HCT116 (cell line): ENCODE measurements around the gene KIF1A. TPM values are rescaled to one million over a fixed set of nuclear protein-coding genes. Genes with fewer than 3 reads are reported as not detected.

ENCODE experiments used
- ATAC-seq: fragments of 200-7000 bp; cut with Tn5 transposase; 2 replicates; pipeline ENCODE4 v1.9.1; 2020; ENCODE audit warnings: mild to moderate bottlenecking, moderate library complexity
- BruUV-seq: library from RNA; stranded (reverse); fragments of 400-500 nt; replicated peaks from 2 replicates; lab custom pipeline; 2021; lab: Mats Ljungman, UMichigan
- CTCF ChIA-PET: fragments of 300-600 bp; sonication (Branson Sonifier 250); formaldehyde crosslinking; loops from one replicate; lab custom pipeline; 2021; ENCODE audit warnings: antibody characterized with exemption; lab: Charles Lee
- POLR2A ChIA-PET: fragments of 300-600, 350-600 bp; sonication (Branson Sonifier 250); formaldehyde crosslinking; loops from one replicate; lab custom pipeline; 2021; ENCODE audit warnings: antibody characterized with exemption; lab: Charles Lee
- RAD21 ChIA-PET, 2 experiments: fragments of 300-600 bp; sonication (Branson Sonifier 250); formaldehyde crosslinking; loops; one replicate each; lab custom pipeline; 2023; ENCODE audit warnings: low total read pairs in 2 of 2; ENCODE audit not compliant: uncharacterized antibody in 2 of 2, unreplicated experiment in 2 of 2, low non-redundant PET in 1 of 2; lab: Charles Lee
- DNase-seq: peaks from one replicate; pipeline ENCODE4 v3.0.0-alpha.2; 2010; ENCODE audit warnings: low read depth, low spot score
- H2AFZ ChIP-seq: fragments of 200-600 bp; shearing (Covaris generic), sonication (generic); 2 replicates; pipeline ENCODE4 v1.6.1; 2017; ENCODE audit warnings: low read depth, mixed run types, mixed read lengths, antibody characterized with exemption, low read length; ENCODE audit not compliant: poor library complexity, severe bottlenecking
- H3K27ac ChIP-seq: 2 replicates; pipeline ENCODE4 v1.5.1; 2012; ENCODE audit warnings: low read depth, low read length
- H3K27me3 ChIP-seq: fragments of 200-600 bp; sonication (generic); 2 replicates; pipeline ENCODE4 v1.6.1; 2016; ENCODE audit warnings: mixed run types, low read length, mixed read lengths; ENCODE audit not compliant: insufficient read depth
- H3K36me3 ChIP-seq, 2 experiments: fragments of 200-500 bp in 1 of 2; fragments of 200-600 bp in 1 of 2; sonication (Bioruptor generic) in 1 of 2; sonication (generic) in 1 of 2; 2 replicates each; pipeline versions ENCODE4 v1.5.1 to v1.6.1; 2014 to 2016; ENCODE audit warnings: low read length in 2 of 2, inconsistent platforms in 1 of 2, mixed read lengths in 1 of 2, mixed run types in 1 of 2; ENCODE audit not compliant: insufficient read depth in 2 of 2, control insufficient read depth in 1 of 2
- H3K4me1 ChIP-seq, 2 experiments: fragments of 200-600 bp in 1 of 2; sonication (generic) in 1 of 2; 2 replicates each; pipeline versions ENCODE4 v1.5.1 to v1.6.1; 2012 to 2017; ENCODE audit warnings: low read length in 2 of 2, inconsistent platforms in 1 of 2, mild to moderate bottlenecking in 1 of 2, mixed read lengths in 1 of 2, mixed run types in 1 of 2, moderate library complexity in 1 of 2; ENCODE audit not compliant: insufficient read depth in 2 of 2, control insufficient read depth in 1 of 2
- H3K4me2 ChIP-seq: fragments of 200-600 bp; sonication (generic); 2 replicates; pipeline ENCODE4 v1.6.1; 2017; ENCODE audit warnings: mixed run types, low read length, mixed read lengths
- H3K4me3 ChIP-seq, 2 experiments: fragments of 200-600 bp in 1 of 2; sonication (generic) in 1 of 2; replicated peaks in 1 of 2; 2 replicates each; pipeline ENCODE4 v1.5.1; 2011 to 2016; ENCODE audit warnings: low read length in 2 of 2, control low read depth in 1 of 2, low read depth in 1 of 2, mild to moderate bottlenecking in 1 of 2, mixed read lengths in 1 of 2, mixed run types in 1 of 2
- H3K79me2 ChIP-seq: fragments of 200-600 bp; sonication (generic); 2 replicates; pipeline ENCODE4 v1.6.1; 2017; ENCODE audit warnings: mild to moderate bottlenecking, mixed run types, low read length, moderate library complexity, mixed read lengths; ENCODE audit not compliant: insufficient read depth
- H3K9ac ChIP-seq: fragments of 200-600 bp; sonication (generic); 2 replicates; pipeline ENCODE4 v1.6.1; 2016; ENCODE audit warnings: low read length, mixed read lengths
- H3K9me2 ChIP-seq: fragments of 200-600 bp; sonication (generic), shearing (Covaris generic); 2 replicates; pipeline ENCODE4 v1.6.1; 2017; ENCODE audit warnings: mixed run types, mild to moderate bottlenecking, moderate library complexity; ENCODE audit not compliant: insufficient read depth
- H3K9me3 ChIP-seq, 2 experiments: fragments of 200-500 bp in 1 of 2; fragments of 200-600 bp in 1 of 2; sonication (Bioruptor generic) in 1 of 2; sonication (generic) in 1 of 2; 2 replicates each; pipeline ENCODE4 v1.6.1; 2014 to 2017; ENCODE audit warnings: low read length in 2 of 2, mixed read lengths in 2 of 2, inconsistent platforms in 1 of 2, low read depth in 1 of 2, mild to moderate bottlenecking in 1 of 2, mixed run types in 1 of 2, moderate library complexity in 1 of 2; ENCODE audit not compliant: control insufficient read depth in 1 of 2, insufficient read depth in 1 of 2
- H4K20me1 ChIP-seq: fragments of 200-600 bp; sonication (generic), shearing (Covaris generic); 2 replicates; pipeline ENCODE4 v1.6.1; 2017; ENCODE audit warnings: mixed run types, mild to moderate bottlenecking, moderate library complexity; ENCODE audit not compliant: insufficient read depth
- CBX3 ChIP-seq: IDR thresholded peaks from 2 replicates; pipeline ENCODE4 v1.6.1; 2012; ENCODE audit warnings: low read depth
- EGR1 ChIP-seq: IDR thresholded peaks from 2 replicates; pipeline ENCODE4 v1.6.1; 2012; ENCODE audit warnings: low read depth
- FOSL1 ChIP-seq: IDR thresholded peaks from 2 replicates; pipeline ENCODE4 v1.6.1; 2012; ENCODE audit warnings: low read depth
- POLR2AphosphoS5 ChIP-seq: IDR thresholded peaks from 2 replicates; pipeline ENCODE4 v1.6.1; 2011; ENCODE audit warnings: mild to moderate bottlenecking, low read depth, low read length, moderate library complexity
- SP1 ChIP-seq: IDR thresholded peaks from 2 replicates; pipeline ENCODE4 v1.6.1; 2012; ENCODE audit warnings: low read depth
- TCF7L2 ChIP-seq: IDR thresholded peaks from 2 replicates; pipeline ENCODE4 v1.7.0; 2011; ENCODE audit warnings: borderline replicate concordance, inconsistent platforms; ENCODE audit not compliant: insufficient read depth, insufficient read length; ENCODE audit errors: extremely low read depth
- YY1 ChIP-seq: IDR thresholded peaks from 2 replicates; pipeline ENCODE4 v1.6.1; 2011; ENCODE audit warnings: low read length, low read depth, moderate library complexity, mild to moderate bottlenecking; ENCODE audit not compliant: insufficient replicate concordance; ENCODE audit errors: extremely low read depth
- ZNF274 ChIP-seq: fragments of 200-500 bp; sonication (Bioruptor generic); IDR thresholded peaks from 2 replicates; pipeline ENCODE4 v1.6.1; 2014; ENCODE audit warnings: mild to moderate bottlenecking, low read depth, low read length, inconsistent platforms
- intact Hi-C: fragments of 100-400 bp; cut with micrococcal nuclease; formaldehyde crosslinking; loops from 2 replicates; pipeline ENCODE4 v1.10.0; 2022
- total RNA-seq: library from RNA; stranded (reverse); gene quantifications from one replicate; pipeline ENCODE4 v1.2.1, GENCODE V29; 2021; ENCODE audit not compliant: unreplicated experiment
- TF ChIP-seq, protein P1 (sequence below), 3 experiments: fragments of 200-600 bp in 1 of 3; sonication (generic) in 1 of 3; IDR thresholded peaks in 2 of 3; conservative IDR thresholded peaks in 1 of 3; 2 replicates each; pipeline ENCODE4 v1.5.1; 2012 to 2017; ENCODE audit warnings: low read depth in 2 of 3, low read length in 2 of 3, antibody characterized with exemption in 1 of 3, borderline replicate concordance in 1 of 3, control low read depth in 1 of 3, mild to moderate bottlenecking in 1 of 3, mixed read lengths in 1 of 3, mixed run types in 1 of 3, moderate library complexity in 1 of 3; ENCODE audit not compliant: insufficient read depth in 1 of 3
- TF ChIP-seq, protein P2 (sequence below): IDR thresholded peaks from 2 replicates; pipeline ENCODE4 v1.6.1; 2012

KIF1A gene
- total RNA-seq, 1 experiment from 2014 or later = 0.27 TPM

DNA sequence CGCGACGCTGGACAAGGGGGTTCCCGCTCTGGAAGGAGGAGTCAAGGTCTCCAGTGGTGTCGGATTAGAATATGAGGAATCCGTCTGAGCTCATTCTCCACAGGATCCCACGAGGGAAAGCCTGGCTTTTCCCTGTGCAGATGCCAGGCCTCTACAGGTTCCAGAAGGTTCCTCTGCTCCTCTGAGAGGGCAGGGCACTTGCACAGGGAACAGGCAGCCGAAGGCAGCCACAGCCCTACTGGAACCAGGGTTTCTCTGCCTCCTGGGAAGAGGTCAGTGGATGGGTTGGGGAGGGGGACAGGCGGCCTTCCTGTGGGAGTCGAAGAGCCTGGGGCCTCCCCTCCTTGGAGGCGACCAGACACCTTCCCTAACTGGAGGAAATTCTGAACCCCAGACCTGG, 130.0 kb downstream of the KIF1A start:
- Histone ChIP-seq H3K4me1 (no peaks in the 10 kb centered on the region), H4K20me1 (no peaks in the 10 kb centered on the region), H2AFZ (no peak overlapping the region)
- CTCF ChIA-PET = no interaction called here
- RAD21 ChIA-PET = no interaction called here
- TF ChIP-seq CBX3 (no peak), POLR2AphosphoS5 (no peak), ZNF274 (no peak), EGR1 (no peak), SP1 (no peak), TCF7L2 (no peak), YY1 (no peak), FOSL1 (no peak)
- TF ChIP-seq, protein P1, sequence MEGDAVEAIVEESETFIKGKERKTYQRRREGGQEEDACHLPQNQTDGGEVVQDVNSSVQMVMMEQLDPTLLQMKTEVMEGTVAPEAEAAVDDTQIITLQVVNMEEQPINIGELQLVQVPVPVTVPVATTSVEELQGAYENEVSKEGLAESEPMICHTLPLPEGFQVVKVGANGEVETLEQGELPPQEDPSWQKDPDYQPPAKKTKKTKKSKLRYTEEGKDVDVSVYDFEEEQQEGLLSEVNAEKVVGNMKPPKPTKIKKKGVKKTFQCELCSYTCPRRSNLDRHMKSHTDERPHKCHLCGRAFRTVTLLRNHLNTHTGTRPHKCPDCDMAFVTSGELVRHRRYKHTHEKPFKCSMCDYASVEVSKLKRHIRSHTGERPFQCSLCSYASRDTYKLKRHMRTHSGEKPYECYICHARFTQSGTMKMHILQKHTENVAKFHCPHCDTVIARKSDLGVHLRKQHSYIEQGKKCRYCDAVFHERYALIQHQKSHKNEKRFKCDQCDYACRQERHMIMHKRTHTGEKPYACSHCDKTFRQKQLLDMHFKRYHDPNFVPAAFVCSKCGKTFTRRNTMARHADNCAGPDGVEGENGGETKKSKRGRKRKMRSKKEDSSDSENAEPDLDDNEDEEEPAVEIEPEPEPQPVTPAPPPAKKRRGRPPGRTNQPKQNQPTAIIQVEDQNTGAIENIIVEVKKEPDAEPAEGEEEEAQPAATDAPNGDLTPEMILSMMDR (IDR thresholded peaks at IDR 0.05 in 2 of 3, conservative IDR thresholded peaks at IDR 0.05 in 1 of 3; ENCODE audit: borderline replicate concordance in 1 of 3, insufficient read depth in 1 of 3, low read depth in 2 of 3, low read length in 2 of 3) = no peak
- TF ChIP-seq, protein P2, sequence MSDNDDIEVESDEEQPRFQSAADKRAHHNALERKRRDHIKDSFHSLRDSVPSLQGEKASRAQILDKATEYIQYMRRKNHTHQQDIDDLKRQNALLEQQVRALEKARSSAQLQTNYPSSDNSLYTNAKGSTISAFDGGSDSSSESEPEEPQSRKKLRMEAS = no peak
- TF ChIP-seq, all 23 proteins: peak for 0
- Histone ChIP-seq H3K27me3 (no peaks in the 10 kb centered on the region), H3K4me3 (no peak overlapping the region), H3K79me2 (no peaks in the 10 kb centered on the region), H3K9ac (no peak overlapping the region), H3K9me3 (no peaks in the 10 kb centered on the region), H3K27ac (no peak overlapping the region), H3K9me2 (no peaks in the 10 kb centered on the region), H3K36me3 (no peaks in the 10 kb centered on the region), H3K4me2 (no peak overlapping the region)
- POLR2A ChIA-PET = no interaction called here
- no peak for ATAC-seq
- DNase-seq = no peak
- intact Hi-C loops = no loop called here
- no TSS peak for BruUV-seq
